HG03432 (cell line): Measurements from ENCODE around the gene ABR.
"Not testable (repeated sequence)": the region's sequence is repeated elsewhere in the genome, so short reads cannot be mapped to it uniquely, and the experiment has no call there.

Experiments
- ATAC-seq: cut with Tn5 transposase; IDR thresholded peaks from one replicate; pipeline ENCODE4 v1.9.1; 2021; ENCODE audit warnings: mild to moderate bottlenecking, moderate library complexity; ENCODE audit not compliant: unreplicated experiment

The ABR gene

GRCh38 chr17:1202291-1202690 lies 22.5 kb upstream of the ABR start:
- ATAC-seq, result no peak

GRCh38 chr17:1201132-1201702 lies 21.4 kb upstream of the ABR start:
- ATAC-seq, result no peak

GRCh38 chr17:1199271-1199743 lies 19.5 kb upstream of the ABR start:
- ATAC-seq, result not testable (repeated sequence)

GRCh38 chr17:1197781-1198490 lies 18.2 kb upstream of the ABR start:
- peak; percentile 67 for ATAC-seq

- peak; percentile 7 for ATAC-seq
Measured at GRCh38 chr17:1197379-1197778, 17.6 kb upstream of the ABR start.

GRCh38 chr17:1196946-1197345 lies 17.2 kb upstream of the ABR start:
- no peak for ATAC-seq

- ATAC-seq, result no peak
Measured at GRCh38 chr17:1192911-1193699, 13.3 kb upstream of the ABR start.

GRCh38 chr17:1190751-1191331 lies 11.1 kb upstream of the ABR start:
- no peak for ATAC-seq

- ATAC-seq, result no peak
Measured at GRCh38 chr17:1188812-1189504, 9.2 kb upstream of the ABR start.

GRCh38 chr17:1186923-1187771 lies 7.4 kb upstream of the ABR start:
- no peak for ATAC-seq

GRCh38 chr17:1186214-1186820 lies 6.5 kb upstream of the ABR start:
- ATAC-seq, result no peak

- no peak for ATAC-seq
Measured at GRCh38 chr17:1183171-1183873, 3.5 kb upstream of the ABR start.

GRCh38 chr17:1182811-1183170 lies 3.0 kb upstream of the ABR start:
- no peak for ATAC-seq

- peak; percentile 32 for ATAC-seq
Measured at GRCh38 chr17:1181753-1182137, 2.0 kb upstream of the ABR start.

GRCh38 chr17:1180958-1181752 lies 1.4 kb upstream of the ABR start:
- peak; percentile 34 for ATAC-seq

GRCh38 chr17:1179112-1179817 lies 516 bp downstream of the ABR start:
- ATAC-seq, result no peak

- no peak for ATAC-seq
Measured at GRCh38 chr17:1177016-1177700, 2.6 kb downstream of the ABR start.
